Loucy (cell line): Measurements from ENCODE around the gene TMEM163.

ENCODE experiments used
- CTCF ChIP-seq: fragments of 200-600 bp; sonication (generic); conservative IDR thresholded peaks from 2 replicates; pipeline ENCODE4 v1.5.1; 2014; ENCODE audit warnings: mild to moderate bottlenecking, antibody characterized with exemption, low read length
- EZH2phosphoT487 ChIP-seq: fragments of 200-600 bp; IDR thresholded peaks from 2 replicates; pipeline ENCODE4 v1.6.1; 2018; ENCODE audit warnings: antibody characterized with exemption, mild to moderate bottlenecking, moderate library complexity, borderline replicate concordance

GRCh38 chr2:134716721-134717243 lies 2.0 kb downstream of the TMEM163 start:
- TF ChIP-seq CTCF (no peak), EZH2phosphoT487 (no peak)
